Stimulated activated CD8-positive, alpha-beta memory T cell treated with anti-CD3 and anti-CD28 coated beads, Interleukin-7, amount 100 ng/mL, for 24 hours (primary cell): ENCODE data around the gene FERMT3.

ENCODE experiments used
- DNase-seq: peaks from one replicate; pipeline ENCODE4 v3.0.0-alpha.2; 2020; ENCODE audit warnings: low read depth

Gene FERMT3

GRCh38 chr11:64249563-64250414, 43.3 kb downstream of the FERMT3 start:
- DNase-seq: no peak

DNA sequence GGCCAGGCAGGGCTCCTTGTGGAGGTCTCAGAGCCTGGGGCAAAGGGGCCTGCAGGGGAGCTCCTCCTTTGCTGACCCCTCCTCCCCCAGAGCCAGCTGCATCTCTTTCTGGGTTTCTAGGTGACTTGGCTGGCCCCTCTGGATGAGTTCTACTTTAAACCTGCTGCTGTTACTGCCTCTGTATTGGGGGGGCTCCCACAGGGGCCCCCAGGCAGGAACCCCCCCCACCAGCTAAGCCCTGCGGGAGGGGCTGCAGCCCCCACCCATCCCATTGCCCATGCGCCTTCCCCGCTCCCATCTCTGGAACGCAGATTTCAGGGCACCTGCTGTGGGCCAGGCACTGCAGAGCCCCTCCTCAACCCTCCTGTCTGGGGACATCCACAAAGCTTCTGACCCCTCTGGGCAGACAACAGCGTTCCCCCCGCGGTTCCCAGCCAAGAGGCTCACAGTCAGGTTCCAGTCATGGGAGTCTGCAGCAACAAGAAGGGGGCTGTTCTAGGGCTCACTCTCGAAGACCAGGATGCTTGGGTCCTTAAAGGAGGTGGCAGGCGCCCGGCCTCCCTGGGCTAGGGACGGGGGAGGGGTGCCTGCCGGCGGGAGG, 44.0 kb downstream of the FERMT3 start:
- no peak for DNase-seq

- peak; percentile 34 for DNase-seq
These were observed 44.7 kb downstream of the FERMT3 start, which contains the start of gene PLCB3 for GRCh38 chr11:64251016-64251752. PLCB3 (plus strand) TSS chr11:64251530; CDS start chr11:64251650, 120 bp downstream.

DNA sequence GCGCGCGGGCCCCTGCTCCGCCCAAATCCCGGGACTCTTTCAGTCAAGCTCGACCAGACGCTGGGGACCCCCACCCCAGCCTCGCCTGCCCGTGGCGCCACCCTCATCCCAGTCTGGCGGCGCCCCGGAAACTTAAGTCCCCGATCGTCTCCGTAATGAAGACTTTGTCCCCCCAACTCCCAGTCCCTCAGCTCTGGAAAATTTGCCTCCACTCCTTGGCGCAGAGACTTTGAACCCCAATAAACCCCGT, 45.2 kb downstream of the FERMT3 start:
- no peak for DNase-seq

GRCh38 chr11:64252003-64252872, 45.7 kb downstream of the FERMT3 start:
- no peak for DNase-seq

DNA sequence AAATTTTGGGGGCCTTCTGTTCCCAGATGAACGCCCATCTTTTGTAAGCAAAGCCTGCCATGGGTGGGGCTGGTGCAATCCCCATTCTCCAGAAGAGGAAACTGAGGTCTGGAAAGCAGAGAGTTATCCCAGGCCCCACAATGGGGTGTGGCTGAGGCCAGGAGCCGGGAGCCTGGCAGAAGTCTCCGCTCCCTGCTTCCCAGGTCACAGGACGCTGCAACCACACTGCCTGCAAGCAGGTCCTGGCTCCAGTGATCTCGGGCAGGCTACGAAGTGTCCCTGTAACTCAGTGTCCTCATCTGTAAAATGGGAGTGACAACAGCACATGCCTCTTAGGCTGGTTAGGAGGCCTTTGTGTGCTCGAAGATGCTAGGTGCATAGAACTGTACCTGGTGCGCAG, 46.5 kb downstream of the FERMT3 start:
- no peak for DNase-seq

DNA sequence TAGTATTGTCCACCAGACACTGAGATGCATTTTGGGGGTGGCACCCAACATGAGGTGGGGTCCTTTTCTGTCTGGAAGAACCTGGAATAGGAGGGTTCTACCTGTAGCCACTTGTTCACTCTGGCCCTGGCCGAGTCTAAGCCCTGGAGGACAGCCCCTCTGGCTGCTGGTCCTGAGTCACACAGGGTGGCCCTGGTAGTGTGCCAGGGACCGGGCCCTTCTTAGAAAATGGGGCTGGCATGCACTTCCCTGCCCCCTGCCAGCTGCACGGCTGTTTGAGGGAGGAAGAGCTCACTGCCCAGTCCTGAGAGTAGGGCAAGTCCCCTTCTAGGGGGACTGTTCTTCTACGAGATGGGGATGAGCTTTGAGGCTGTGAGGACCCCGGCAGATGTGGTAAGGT, 47.0 kb downstream of the FERMT3 start:
- DNase-seq: no peak

DNA sequence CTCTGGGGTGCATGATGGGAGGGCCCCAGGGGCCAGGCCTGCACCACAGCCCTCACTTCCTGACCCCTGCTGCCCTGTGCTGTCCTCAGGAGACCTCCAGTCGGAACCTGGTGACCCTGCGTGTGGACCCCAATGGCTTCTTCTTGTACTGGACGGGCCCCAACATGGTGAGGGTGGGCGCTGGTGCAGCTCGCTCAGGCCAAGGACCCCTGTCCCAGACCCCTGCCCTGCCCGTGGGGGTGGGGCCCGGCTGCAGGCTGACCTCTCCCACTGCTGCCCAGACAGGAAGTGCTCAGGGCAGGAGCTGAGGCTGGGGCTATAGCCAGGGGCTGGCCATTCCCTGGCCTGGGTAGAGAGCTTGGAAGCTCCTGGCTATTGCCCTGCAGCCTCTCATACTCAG, 47.8 kb downstream of the FERMT3 start:
- DNase-seq: no peak

- DNase-seq: no peak
These were observed 48.9 kb downstream of the FERMT3 start for GRCh38 chr11:64255135-64256128.

- no peak for DNase-seq
These were observed 49.8 kb downstream of the FERMT3 start for GRCh38 chr11:64256300-64256699.

DNA sequence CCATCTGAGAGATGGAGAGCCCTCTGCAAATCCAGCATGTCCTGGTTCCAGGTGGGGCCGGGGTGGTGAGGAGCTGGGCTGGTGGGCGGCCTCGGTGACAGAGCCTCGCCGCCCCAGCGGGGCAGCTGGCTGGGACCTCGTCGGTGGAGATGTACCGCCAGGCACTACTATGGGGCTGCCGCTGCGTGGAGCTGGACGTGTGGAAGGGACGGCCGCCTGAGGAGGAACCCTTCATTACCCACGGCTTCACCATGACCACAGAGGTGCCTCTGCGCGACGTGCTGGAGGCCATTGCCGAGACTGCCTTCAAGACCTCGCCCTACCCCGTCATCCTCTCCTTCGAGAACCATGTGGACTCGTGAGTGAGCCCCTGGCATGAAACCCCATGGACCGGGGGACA, 51.8 kb downstream of the FERMT3 start:
- no peak for DNase-seq

DNA sequence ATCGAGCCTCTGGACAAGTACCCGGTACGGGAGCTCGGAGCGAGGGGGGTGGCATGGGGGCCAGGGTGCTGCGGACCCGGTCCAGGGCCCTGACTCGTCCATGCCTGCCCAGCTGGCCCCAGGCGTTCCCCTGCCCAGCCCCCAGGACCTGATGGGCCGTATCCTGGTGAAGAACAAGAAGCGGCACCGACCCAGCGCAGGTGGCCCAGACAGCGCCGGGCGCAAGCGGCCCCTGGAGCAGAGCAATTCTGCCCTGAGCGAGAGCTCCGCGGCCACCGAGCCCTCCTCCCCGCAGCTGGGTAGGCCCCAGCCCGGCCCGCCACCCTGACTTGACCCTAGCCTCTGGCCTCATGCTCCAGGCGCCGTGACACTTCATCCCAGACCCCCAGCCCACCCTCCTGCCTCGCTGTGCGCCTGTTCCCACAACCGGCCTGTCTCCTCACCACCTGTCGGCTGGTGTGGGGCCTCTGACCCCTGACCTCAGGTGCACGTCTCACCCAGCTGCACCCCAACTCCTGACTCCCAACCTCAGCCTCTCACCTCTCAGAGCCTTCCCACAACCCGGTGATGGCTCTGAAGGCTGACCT, 52.5 kb downstream of the FERMT3 start:
- no peak for DNase-seq

- no peak for DNase-seq
These were observed 53.1 kb downstream of the FERMT3 start for GRCh38 chr11:64259533-64260067.

DNA sequence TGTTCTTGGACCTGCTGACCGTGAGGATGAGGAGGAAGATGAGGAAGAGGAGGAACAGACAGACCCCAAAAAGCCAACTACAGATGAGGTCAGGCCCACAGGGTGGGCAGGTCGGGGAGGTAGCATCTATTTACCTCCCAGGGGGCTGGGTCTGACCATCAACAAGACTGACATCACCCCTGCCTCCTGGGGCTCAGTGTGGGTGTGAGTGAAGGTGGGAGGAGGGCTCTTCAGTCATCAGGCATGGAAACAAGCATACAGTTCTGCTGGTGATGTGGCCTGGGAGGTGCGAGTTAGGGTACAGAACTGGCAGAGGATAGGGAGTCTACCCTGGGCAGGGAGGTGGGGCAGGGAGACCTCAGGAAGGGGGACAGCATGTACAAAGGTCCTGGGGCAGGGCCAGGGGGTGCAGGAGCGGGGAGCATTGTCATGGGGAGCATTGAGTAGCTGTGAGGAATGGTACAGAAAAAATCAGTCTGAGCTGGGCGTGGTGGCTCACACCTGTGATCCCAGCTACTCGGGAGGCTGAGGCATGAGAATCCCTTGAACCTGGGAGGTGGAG, 53.7 kb downstream of the FERMT3 start:
- DNase-seq: no peak

DNA sequence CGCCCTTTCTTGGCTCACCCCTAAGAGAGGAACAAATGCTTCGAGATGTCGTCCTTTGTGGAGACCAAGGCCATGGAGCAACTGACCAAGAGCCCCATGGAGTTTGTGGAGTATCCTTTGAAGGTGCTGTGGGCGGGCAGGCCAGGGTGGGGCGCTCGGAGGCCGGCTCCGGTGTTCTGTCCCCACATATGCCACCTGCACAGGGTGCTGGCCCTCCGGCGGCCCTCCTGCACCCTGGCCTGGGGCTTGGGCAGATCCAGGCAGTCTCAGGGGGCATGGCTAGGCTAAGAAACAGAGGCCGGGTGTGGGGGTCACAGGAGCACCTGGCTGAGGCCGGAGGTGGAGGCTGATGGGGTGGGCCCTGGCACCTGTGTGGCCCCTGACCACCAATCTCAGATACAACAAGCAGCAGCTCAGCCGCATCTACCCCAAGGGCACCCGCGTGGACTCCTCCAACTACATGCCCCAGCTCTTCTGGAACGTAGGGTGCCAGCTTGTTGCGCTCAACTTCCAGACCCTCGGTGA, 55.1 kb downstream of the FERMT3 start:
- DNase-seq: no peak

DNA sequence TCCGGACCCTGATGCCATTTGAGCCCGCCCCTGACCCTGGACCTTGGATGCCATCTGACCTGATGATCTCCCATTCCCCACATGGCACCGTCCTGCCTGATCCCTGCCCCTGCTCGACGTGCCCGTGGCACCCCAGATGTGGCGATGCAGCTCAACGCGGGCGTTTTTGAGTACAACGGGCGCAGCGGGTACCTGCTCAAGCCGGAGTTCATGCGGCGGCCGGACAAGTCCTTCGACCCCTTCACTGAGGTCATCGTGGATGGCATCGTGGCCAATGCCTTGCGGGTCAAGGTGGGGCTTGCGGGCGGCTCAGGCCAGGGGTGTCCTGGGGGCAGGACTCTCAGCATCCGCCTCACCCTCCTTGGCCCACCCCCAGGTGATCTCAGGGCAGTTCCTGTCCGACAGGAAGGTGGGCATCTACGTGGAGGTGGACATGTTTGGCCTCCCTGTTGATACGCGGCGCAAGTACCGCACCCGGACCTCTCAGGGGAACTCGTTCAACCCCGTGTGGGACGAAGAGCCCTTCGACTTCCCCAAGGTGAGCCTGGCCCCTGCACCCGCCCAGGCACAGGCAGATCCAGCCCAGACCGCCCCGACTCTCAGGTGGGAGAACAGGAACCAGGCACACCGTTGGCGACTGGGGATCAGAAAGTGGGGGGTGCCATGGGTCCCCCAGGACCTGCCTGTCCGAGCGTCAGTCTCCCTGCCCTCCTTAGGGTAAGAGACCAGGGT, 55.9 kb downstream of the FERMT3 start:
- DNase-seq: no peak

GRCh38 chr11:64263021-64263946, 56.8 kb downstream of the FERMT3 start:
- DNase-seq: no peak

- no peak for DNase-seq
These were observed 57.4 kb downstream of the FERMT3 start for GRCh38 chr11:64263947-64264317.
